ENCODE results near the gene USPL1.

DNA sequence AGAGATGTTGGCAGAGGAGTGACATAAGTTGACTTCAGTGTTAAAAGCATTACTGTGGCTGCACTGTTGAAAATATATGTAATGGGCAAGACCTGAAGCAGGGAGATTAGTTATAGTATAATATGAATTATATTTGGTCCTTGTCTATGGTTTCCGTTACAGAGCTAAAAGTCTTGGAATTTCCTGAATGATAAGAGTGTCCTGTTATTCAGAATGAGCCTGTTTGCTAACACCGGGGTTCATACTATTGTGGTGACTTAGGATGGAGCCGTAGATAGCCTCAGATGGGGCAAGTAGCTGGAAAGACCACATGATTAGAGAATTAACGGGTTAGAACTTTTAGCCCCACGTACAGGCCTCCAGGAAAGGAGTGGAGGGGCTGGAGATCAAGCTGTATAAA lies 5.7 kb downstream of the USPL1 start:
- TF ChIP-seq POLR2A (IDR thresholded peaks at IDR 0.05), result no peak
- no peak for TF ChIP-seq CTCF (IDR thresholded peaks at IDR 0.05)

All from tibial nerve (tissue), 3 donors.